Skin of body (tissue), 2 donors: ENCODE results near the gene SP2. TPM values are rescaled to one million over a fixed set of nuclear protein-coding genes. Genes with fewer than 3 reads are reported as not detected.

Experiments
- DNase-seq: peaks from one replicate; lab custom pipeline; 2025; lab: John Stamatoyannopoulos, UW
- total RNA-seq: library from RNA; depleted of rRNA; stranded (reverse); fragments of >200 nt; gene quantifications from one replicate; pipeline ENCODE4 v1.2.3, GENCODE V29; 2014

Gene SP2
- total RNA-seq, 1 donor from 2014 or later = 2.1 TPM

DNA sequence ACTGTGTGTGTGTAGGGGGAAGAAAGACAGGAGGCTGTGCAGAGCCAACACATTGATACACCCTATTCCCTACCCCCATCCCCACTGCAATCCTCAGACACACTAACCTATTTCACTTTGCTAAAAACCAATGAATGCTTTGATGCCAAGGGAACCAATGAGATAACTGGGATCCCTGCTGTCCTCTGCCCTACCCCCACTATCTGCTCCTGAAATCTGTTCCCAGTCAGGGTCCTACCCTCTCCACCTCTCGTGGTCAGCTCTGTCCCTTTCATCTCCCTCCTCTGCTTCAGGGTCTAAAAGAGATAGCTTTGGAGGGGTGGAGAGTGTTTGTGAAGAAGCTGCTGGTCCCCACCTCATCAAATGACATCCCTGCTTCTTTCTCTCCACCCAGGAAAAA lies 26.0 kb upstream of the SP2 start:
- no peak for DNase-seq

DNA sequence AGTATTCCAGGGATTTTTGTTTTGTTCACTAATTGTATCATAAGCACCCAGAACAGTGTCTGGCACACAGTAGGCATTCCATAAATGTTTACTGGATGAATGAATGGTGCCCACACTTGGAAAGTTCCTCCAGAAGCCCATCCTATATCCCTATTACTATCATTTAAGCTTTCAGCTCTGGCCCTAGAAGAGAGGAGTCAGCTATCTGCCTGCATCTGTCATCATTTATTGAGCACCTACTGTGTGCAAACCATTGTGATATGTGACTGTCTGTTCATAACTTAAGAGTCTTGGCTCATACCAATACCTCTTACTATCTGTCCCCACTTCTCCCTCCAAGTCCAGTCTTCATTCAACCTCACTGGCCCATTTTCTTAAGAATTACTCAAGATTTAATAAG lies 25.0 kb upstream of the SP2 start:
- no peak for DNase-seq

DNA sequence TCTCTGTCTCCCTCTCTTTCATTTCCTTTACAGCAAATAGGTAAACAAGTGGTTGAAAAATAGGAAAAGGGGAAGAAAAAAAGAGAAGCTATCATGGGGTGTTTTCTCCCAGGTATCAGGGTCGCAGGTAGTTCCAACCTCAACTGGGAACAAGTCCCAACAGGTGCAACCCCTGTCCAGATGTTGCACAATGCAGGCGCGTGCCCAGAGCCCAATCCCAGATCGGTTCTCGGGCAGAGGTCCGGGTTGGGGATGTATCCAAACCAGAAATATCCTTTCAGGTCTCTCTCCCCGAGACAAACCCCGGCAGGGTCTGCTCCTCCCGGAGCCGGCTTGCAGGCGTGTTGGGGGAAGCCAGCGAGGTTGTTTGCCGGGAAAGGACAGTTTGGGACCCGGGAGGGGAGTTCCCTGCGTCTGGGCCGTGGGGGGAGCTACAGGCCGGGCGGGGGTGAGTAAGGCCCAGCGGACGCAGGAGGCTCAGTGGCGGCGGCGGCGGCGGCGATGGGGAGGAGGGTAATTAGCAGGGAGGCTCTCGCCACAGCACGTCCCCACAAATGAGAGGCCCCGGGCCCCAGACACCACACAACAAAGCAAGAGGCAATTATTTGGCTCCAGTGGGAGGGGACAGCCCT lies 23.9 kb upstream of the SP2 start:
- DNase-seq = no peak

DNA sequence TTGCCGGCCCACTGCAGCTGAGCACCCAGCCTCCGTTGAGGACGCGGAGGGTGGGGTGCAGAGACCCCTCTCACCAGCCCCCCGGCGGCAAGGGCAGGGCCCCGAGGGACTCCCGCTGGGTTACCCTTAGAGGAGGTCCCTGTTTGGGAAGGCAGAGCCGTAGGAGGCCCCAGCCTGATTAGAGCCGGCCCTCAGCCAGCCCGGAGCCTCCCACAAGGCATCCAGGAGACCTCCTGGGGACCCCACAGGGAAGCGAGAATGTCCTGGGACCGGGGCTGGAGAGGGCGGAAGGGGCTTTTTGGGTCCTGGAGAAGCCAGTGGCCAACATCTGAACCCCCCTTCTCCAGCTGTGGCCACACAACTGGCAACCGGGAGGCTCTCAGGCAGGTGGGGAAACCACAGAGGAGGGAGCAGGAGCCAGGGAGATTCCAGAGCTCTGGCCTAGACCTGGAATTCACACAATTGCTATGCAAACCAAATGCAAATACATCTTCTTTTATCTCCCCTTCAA lies 23.3 kb upstream of the SP2 start:
- no peak for DNase-seq

DNA sequence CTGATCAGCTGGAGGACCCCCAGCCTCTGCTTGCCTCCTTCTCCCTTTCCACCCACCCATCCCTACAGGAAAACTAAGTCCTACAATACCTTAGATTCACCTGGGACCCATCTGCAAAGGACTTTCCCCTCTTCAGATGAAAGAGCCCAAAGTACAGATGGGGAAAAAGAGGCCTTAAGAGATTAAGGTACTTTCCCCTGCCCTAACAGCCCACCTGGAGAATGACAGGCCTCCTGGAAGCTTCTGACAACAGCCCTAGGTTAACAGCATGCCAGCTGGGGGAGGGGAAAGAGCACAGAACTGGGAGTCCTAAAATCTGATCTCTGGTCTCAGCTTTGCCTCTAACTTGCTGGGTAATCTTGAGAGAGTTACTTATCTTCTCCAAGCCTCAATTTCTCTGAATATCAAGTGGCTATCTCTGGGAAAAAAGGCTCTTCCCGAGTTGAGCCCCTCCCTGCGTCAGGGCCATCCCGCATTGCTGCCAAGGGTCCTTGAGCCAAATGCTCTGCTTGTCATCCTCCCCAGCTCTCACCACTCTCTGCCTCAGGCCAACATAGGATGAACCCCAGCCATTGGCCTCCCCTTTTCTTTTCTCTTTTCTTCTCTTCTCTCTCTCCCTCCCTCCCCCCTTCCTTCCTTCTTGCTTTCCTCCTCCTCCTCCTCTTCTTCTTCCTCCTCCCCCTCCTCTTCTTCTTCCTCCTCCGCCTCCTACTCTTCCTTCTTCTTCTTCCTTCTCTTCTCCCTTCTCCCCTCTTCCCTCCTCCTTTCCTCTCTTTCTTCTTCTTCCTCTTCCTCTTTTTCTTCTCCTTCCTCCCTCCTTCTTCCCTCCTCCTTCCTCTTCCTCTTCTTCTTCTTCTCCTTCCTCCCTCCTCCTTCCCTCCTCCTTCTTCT lies 22.6 kb upstream of the SP2 start:
- no peak for DNase-seq

DNA sequence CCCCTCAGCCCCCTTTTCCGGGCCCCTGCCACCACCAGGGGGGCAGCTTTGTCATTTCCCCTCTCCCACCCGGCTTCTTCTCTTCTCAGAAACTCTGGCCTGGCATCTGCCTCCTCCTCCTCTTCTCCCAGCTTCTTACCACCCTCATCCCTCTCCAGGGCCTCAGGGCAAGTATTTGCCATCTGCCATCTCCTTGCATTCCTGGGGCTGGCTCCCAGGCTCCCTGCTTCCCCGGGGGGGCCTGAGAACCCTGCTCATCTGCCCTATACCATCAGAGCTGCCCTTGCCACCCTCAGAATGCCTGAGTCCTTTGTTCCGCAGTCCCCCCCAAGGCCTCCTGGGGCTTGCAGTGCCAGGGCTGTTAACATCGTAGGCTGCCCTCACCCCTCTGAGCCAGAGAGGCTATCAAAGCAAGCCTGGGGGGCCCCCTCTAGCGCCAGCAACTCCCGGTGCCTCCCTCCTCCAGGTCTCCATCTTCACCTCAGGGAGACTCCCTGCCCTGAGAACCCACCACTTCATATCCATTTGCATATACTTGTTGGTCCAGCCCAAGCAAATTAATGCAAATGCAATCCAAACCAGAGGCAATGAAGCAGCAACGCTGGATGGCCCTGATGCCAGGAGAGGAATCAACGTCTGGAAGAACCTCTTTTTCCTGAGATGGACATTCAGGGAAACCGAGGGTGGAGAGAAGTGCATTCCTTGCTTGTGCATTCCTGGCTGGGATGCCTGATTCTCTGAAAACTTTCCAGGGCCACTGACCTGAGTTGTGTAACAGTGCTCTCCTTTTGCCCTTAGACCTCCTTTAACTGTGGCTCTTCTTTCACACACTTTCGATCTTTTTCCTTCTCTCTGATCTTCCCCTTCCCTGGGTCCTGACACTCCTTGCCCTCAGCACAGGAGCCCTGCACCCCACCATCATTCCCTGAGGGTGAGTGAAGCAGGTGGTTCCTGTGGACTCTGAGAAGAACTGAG lies 20.7 kb upstream of the SP2 start:
- DNase-seq = no peak

DNA sequence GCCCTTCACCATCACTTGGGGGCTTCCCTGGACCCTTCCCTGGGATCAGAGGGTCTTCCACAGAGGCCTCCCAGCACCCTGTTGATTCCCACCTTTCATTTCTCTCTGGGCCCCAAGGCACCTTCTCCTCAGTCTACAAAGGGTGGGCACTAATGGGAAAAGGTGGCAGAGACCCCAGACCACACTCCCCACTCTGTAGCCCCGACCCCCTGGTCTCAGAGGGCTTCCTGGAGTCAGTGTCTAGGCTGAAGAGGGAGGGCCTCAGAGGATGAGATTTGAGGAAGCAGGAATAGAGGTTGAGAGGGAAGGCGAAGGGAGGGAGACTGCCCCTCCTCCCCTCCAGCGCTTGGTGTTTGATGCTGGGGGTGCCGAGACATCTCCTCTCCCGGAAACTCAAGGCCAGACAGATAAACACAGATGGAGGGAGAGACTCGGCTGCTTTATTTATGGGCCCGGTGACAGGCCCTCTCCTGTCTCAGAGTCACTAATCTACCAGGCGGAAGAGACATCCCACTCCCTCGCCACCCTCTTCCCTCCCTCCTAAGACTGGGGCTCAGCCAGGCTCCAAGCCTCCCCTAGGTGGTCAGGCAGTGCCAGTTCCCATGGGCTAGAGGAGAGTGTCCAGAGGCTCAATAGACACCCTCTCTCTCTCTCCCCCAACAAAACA lies 18.5 kb upstream of the SP2 start:
- no peak for DNase-seq

DNA sequence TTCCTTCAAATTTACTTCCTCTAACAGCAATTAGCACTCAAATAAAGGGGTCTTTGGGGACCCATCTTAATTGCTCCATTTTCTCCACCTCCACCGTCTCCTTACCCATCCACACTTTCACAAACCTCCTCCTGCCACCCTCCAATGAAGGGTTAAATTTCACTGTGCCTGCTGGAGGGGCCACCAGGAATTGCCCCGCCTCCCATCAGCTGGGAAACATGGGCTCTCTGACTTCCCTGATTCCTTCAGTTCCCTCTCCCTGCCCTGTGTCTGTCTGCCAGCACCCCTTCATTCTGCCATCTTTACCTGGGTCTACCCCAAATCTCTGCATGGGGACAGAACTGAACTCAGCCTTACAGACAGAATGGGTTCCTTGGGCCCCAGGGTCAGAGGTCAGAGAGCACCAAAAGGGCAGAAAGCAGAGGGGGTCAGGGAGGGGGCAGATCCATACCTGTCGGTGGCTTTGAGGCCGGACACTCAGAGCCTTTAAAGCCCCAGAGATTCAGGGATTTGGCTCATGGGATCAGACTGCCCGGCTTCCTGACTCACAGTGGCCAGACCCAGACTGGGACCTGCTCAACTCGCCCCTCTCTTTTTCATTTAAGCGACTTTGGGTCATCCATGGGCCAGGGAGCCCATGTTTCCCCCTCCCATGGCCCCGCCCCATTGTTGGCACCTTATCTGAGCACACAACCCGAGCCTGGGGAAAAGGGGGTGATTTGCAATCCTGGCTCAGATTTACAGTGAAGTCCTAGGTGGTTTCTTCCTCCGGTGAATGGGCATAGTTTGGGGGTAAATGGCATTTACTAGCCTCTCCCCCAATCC lies 17.6 kb upstream of the SP2 start:
- no peak for DNase-seq

DNA sequence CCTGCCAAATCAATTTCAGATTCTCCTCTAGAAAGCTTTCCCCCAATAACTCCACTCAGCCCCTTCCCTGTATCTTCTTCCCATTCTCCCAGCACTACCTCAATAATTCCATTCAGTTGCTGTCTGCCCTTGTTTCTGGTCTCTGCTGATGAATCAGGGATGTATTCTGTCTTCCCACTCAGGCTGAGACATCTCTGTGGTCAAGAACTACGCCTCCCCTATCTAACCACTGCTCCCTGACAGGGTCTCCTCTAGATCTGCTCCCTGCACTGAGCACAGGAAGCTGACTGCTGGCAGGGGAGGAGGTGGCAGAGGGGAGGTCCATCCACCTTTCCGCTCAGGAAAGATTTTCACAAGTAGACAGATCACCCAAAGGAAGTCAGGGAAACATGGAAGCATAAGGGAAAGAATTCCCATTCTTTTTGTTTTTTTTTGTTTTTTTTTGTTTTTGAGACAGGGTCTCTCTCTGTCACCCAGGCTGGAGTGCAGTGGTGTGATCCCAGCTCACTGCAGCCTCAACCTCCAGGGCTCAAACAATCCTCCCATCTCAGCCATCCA lies 16.9 kb upstream of the SP2 start:
- no peak for DNase-seq

DNA sequence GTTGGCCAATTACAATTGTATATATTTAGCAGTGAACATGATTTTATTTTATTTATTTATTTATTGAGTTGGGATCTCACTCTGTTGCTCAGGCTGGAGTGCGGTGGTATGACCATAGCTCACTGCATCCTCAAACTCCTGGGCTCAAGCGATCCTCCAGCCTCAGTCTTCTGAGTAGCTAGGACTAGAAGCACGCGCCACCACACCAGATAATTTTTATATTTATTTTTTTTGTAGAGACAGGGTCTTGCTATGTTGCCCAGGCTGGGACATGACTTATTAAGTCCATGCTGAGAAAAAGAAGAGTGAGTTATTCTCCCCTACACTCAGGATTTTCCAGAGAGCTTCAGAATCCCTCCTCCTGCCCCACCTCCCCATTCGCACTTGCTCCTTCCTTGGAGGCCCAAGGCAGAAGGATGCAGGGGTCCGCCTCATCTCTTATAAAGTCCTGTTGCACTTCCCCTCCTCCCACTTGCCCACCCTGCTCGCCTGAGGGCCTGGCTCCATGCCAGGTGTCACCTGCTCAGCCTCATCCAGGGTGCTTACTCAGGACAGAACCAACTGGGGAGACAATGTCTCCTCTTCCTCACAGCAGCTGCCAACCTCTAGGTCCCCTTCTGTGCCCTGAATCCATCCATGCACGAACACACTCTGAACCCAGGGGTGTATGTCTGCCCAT lies 16.1 kb upstream of the SP2 start:
- no peak for DNase-seq

DNA sequence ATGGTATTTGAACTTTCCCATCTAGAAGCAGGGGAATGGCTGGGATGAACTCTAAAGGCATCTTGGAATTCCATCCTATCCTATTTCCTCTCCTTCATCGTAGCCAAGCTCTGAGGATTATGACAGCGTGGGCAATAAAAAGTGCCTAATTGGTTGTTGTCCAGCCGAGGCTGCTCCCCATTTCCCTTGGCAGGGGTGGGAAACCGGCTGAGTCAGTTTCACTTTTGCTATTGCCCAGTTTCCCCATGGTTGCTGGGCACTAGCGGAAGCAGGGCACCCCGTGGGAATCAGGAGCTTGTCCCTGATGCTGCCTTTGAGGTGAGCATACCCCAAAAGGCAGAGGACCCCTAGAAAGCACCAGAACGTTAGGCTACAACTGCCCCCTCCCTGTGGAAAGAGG lies 13.8 kb upstream of the SP2 start:
- no peak for DNase-seq

DNA sequence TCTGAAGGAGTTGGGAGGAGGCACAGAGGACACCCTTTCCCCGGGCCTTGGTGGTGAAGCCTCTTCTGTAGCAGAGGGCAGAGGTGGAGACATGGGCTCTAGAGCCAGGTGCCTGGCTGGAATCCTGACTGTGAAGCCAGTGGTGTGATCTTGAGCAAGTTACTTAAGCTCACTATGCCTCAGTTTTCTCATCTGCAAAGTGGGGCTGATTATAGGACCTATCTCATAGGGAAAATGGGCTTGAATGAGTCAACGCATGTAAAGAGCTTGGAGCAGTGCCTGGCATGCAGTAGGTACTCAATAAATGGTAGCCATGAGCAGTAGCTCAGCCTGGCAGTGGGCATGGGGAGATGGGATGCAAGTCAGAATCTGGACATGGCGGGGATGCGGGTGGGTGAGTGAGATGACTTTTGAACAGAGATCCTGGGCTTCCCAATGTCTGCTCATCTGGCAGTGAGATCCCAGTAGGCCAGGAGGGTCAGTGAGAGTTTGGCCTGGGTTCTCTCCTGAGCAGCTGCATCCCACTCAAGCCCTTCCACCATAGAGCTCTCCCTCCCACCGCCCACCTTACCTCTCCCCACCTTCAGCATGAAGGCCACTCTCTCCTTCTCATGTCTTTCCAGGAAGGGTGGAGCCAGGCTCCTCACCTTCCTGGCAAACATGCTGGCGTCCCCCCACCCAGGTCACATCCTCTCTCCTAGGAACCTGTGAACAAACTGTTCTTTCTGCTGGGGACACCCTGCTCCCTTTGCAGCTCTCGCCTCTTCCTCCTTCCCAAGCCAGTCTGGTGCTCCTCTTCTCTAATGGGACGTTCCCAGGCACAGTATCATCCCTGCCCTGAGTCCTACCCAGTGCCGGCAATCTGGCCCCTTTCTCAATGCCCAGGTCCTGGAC lies 13.1 kb upstream of the SP2 start:
- no peak for DNase-seq

DNA sequence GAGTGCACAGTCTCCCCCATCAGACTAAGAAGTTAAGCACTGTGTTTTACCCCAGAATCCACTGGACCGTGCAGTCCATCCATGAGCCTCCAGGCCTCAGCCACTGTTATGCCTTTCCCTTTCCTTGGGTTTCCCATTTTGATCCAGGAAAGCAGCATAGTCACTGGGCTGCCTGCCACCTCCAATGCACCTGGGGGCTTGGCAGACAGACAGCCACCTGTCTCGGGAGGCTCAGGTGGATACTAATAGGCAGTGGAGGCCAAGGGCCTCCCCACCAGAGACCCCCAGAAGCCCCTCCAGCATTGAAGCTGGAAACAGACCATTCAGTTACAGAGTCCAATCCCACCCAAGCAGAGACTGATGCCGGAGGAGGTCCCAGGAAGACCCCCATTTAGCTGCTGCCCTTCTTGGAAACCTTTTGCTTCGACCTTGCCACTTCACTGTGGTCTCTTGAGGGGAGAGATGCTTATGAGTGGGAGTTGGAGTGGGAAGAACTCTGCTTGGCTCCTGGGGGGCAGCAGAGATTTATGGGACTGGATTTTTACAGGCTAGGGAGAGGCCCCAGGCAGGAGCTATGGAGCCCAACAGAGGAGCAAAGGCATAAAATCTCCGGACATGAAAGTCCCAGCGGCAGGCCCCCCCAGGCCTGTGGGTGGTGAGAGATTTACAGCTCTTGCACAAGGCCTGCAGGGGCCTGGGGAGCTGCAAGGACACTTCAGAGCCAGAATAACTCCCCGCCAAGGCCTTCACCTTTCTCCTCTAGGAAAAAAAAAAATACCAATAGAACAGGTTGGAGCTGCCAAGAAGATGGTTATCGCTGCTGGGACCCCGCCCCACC lies 12.2 kb upstream of the SP2 start:
- DNase-seq = no peak

DNA sequence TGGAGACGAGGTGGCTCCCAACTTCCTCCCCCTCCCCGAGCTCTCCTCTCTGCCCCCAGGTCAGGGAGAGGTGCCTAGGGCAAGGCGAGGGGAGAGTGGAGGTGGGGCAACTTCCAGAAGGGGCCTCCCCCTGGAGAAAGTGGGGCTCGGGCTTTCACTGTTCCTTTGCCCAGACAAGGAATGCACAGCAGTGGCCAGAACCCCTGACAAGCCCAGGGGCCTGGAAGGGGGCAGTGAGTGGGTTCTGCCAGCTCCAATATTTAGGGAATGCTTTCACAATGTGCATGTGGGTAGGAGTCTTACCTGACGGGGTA lies 11.7 kb upstream of the SP2 start:
- no peak for DNase-seq

DNA sequence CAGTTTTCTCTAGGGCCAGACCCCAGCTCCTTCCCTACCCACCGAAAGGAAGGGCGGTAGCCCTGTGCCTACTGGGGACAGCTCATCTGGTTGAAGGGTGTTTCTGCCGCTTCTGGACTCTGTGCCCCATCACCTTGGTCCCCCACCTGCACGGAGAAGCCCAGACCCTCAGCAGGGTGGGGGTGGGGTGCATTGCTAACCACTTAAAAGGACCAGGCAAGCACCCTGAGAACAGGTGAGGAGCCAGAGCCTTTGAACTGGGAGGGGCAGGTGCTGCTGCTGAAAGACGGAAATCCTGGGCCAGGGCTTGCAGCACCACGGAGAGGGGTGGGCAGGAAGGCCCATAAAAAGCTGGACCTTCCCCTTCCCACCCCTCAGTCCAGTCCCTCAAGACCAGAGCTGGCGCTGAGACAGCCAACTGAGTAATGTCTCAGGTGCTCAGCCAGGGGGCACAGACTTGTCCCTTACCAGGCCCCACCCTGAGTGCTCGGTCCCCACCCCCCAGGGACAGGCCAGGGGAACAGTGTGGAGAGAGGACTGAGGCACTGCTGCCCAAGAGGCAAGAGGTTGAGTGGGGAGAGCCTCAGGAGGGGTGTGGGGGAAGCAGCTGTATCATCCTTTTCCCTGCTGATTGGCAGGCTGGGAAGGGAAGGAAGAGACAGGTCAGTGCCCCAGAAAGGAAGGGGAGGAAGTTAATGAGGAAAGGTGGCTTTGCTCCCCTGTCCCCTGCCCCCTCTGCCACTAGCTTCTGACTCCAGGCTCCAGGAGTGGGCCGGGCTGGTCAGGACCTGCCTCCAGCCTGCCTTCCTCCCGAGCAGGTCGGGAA lies 10.9 kb upstream of the SP2 start:
- no peak for DNase-seq

DNA sequence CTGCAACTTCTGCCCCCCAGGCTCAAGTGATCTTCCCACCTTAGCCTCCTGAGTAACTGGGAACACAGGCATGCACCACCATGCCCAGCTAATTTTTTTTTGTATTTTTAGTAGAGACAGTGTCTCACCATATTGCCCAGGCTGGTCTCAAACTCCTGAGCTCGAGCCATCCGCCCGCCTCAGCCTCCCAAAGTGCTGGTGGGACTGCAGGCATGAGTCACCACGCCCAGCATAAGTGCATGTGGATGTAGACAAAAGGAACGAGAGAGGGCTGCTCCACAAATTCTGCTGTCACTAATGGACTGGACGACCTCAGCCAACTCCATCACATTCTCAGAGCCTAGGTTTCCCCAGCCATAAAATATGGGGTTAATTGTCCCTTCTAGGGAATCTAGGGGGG lies 7.7 kb upstream of the SP2 start:
- no peak for DNase-seq
